Adrenal gland (tissue), 5 donors: ENCODE results near the gene OR4C13.

Source experiments
- CTCF ChIP-seq, 6 experiments: fragments of 450-650 bp in 4 of 6; fragments of 200-600 bp in 2 of 6; sonication (generic) in 1 of 6; IDR thresholded peaks; 1 replicate in 5 of 6; 2 replicates in 1 of 6; pipeline versions ENCODE4 v1.5.1 to v1.8.0; 2016 to 2021; ENCODE audit warnings: antibody characterized with exemption in 6 of 6, mild to moderate bottlenecking in 2 of 6, moderate library complexity in 1 of 6
- POLR2A ChIP-seq, 2 donors: fragments of 450-650 bp; IDR thresholded peaks; one replicate each; pipeline ENCODE4 v1.6.1; 2017; ENCODE audit warnings: antibody characterized with exemption in 2 of 2, mild to moderate bottlenecking in 2 of 2, moderate library complexity in 1 of 2
- donor health status: DM: no; HTN: no; CAD: no.

GRCh38 chr11:49995565-49995964 is 43.4 kb downstream of the OR4C13 start:
- no peak for TF ChIP-seq POLR2A (IDR thresholded peaks at IDR 0.05)
- peak; percentile 40 to 57 (median 48) for TF ChIP-seq CTCF (IDR thresholded peaks at IDR 0.05)
